NCI-H1930 (cell line): ENCODE measurements around the gene APOA1.
"Not testable (repeated sequence)": the region's sequence is repeated elsewhere in the genome, so short reads cannot be mapped to it uniquely, and the experiment has no call there.

Source experiments
- DNase-seq, 2 experiments: peaks; one replicate each; lab custom pipeline; 2025; lab: John Stamatoyannopoulos, UW

APOA1 gene

GRCh38 chr11:116813781-116814471, 23.5 kb downstream of the APOA1 start:
- no peak for DNase-seq

- no peak for DNase-seq
Observed at GRCh38 chr11:116813170-116813569, 24.3 kb downstream of the APOA1 start.

- no peak for DNase-seq
Observed at GRCh38 chr11:116812109-116812508, 25.3 kb downstream of the APOA1 start.

- no peak for DNase-seq
Observed at GRCh38 chr11:116811194-116811593, 26.2 kb downstream of the APOA1 start.

- DNase-seq, result no peak
Observed at GRCh38 chr11:116808262-116809175, 28.9 kb downstream of the APOA1 start.

GRCh38 chr11:116807601-116808261, 29.7 kb downstream of the APOA1 start:
- DNase-seq, result no peak

GRCh38 chr11:116804001-116804400, 33.4 kb downstream of the APOA1 start:
- no peak for DNase-seq

- DNase-seq, result not testable (repeated sequence)
Observed at GRCh38 chr11:116801662-116802061, 35.8 kb downstream of the APOA1 start.

- DNase-seq, result no peak
Observed at GRCh38 chr11:116800610-116801009, 36.8 kb downstream of the APOA1 start.

GRCh38 chr11:116798368-116798767, 39.1 kb downstream of the APOA1 start:
- DNase-seq, result no peak

- DNase-seq, result no peak
Observed at GRCh38 chr11:116797816-116798215, 39.6 kb downstream of the APOA1 start.

GRCh38 chr11:116796548-116796947, 40.9 kb downstream of the APOA1 start:
- DNase-seq, result no peak

GRCh38 chr11:116794851-116795250, 42.6 kb downstream of the APOA1 start:
- DNase-seq, result no peak

- no peak for DNase-seq
Observed at GRCh38 chr11:116793772-116794097, 43.7 kb downstream of the APOA1 start.

- DNase-seq, result no peak
Observed at GRCh38 chr11:116792869-116793771, 44.3 kb downstream of the APOA1 start.

GRCh38 chr11:116792144-116792868, 45.1 kb downstream of the APOA1 start:
- DNase-seq, result no peak

GRCh38 chr11:116791813-116792143, 45.6 kb downstream of the APOA1 start, which contains the start of gene APOA5:
Gene APOA5 (minus strand): TSS chr11:116791879. CDS start chr11:116791860, 19 bp downstream.
- no peak for DNase-seq

GRCh38 chr11:116791002-116791812, 46.2 kb downstream of the APOA1 start:
- DNase-seq, result peak; percentile 16 to 52

- DNase-seq, result no peak
Observed at GRCh38 chr11:116790167-116791001, 47.0 kb downstream of the APOA1 start.
